ENCODE data around the gene TENM4.

GRCh38 chr11:79414644-79415317 lies 26.0 kb downstream of the TENM4 start:
- peak; percentile 88 for TF ChIP-seq NFIC (IDR thresholded peaks at IDR 0.05; ENCODE audit: borderline replicate concordance)
- TF ChIP-seq CTCF (IDR thresholded peaks at IDR 0.05), result no peak
- TF ChIP-seq MEF2A (IDR thresholded peaks at IDR 0.05; ENCODE audit: borderline replicate concordance, low read depth), result no peak
- no peak for TF ChIP-seq MXI1 (IDR thresholded peaks at IDR 0.05; ENCODE audit: low read depth, low read length)
- TF ChIP-seq ZBTB33 (IDR thresholded peaks at IDR 0.05; ENCODE audit: borderline replicate concordance, low read depth), result peak; percentile 54; the same call in 1 of the 2 replicates
- peak in 1 of 2 experiments; percentile 59; a peak in 2 of 4 replicates for TF ChIP-seq EP300 (IDR thresholded peaks at IDR 0.05; ENCODE audit: borderline replicate concordance in 1 of 2, low read depth in 1 of 2, low read length in 1 of 2)
- peak; percentile 35; the same call in 1 of the 2 replicates for TF ChIP-seq POLR2AphosphoS5 (IDR thresholded peaks at IDR 0.05; ENCODE audit: low read depth, low read length)
- no peak for TF ChIP-seq EZH2phosphoT487 (IDR thresholded peaks at IDR 0.05; ENCODE audit: borderline replicate concordance, low read depth)
- no peak for TF ChIP-seq GABPA (IDR thresholded peaks at IDR 0.05; ENCODE audit: low read depth)
- no peak for TF ChIP-seq RAD21 (IDR thresholded peaks at IDR 0.05; ENCODE audit: low read length)
- TF ChIP-seq JUND (IDR thresholded peaks at IDR 0.05), result peak; percentile 67
- no peak for TF ChIP-seq TAF1 (IDR thresholded peaks at IDR 0.05; ENCODE audit: borderline replicate concordance, low read depth, low read length)
- no peak for TF ChIP-seq USF2 (IDR thresholded peaks at IDR 0.05; ENCODE audit: borderline replicate concordance, low read depth, low read length)

Measured in SK-N-SH (cell line).